K562 (cell line): Measurements from ENCODE around the gene RO60. TPM values are rescaled to one million over a fixed set of nuclear protein-coding genes. Genes with fewer than 3 reads are reported as not detected.

Source experiments
- ATAC-seq: fragments of 200-7000 bp; cut with Tn5 transposase; 3 replicates; pipeline ENCODE4 v1.9.1; 2020; ENCODE audit warnings: moderate library complexity
- BruUV-seq: library from RNA; stranded (reverse); fragments of 400-500 nt; replicated peaks from 2 replicates; lab custom pipeline; 2021; lab: Mats Ljungman, UMichigan
- CTCF ChIA-PET: fragments of 300-600 bp; formaldehyde crosslinking; extraction: SDS; loops from one replicate; lab custom pipeline; 2021; ENCODE audit warnings: low intra/inter-chr PET ratio; lab: Yijun Ruan, JAX
- POLR2A ChIA-PET: fragments of 300-600, 350-650 bp; sonication (Branson Sonifier 250); formaldehyde crosslinking; extraction: SDS; loops from one replicate; lab custom pipeline; 2021; ENCODE audit warnings: antibody characterized with exemption, inconsistent platforms; lab: Yijun Ruan, JAX
- DNase-seq, 4 experiments: peaks; one replicate each; pipeline versions ENCODE4 v3.0.0 to v3.0.0-alpha.2; 2011 to 2018; ENCODE audit warnings: low spot score in 3 of 4, mixed read lengths in 3 of 4; ENCODE audit errors: extremely low read depth in 1 of 4
- FAIRE-seq: peaks from 2 replicates; lab custom pipeline; 2011; peaks lifted over from hg19 to GRCh38; lab: Jason Lieb, UNC
- H2AFZ ChIP-seq: 2 replicates; pipeline ENCODE4 v1.6.0; 2011; ENCODE audit warnings: low read depth, low read length, control low read depth, inconsistent platforms
- H3K27ac ChIP-seq: fragments of 200-600 bp; 3 replicates; pipeline ENCODE4 v1.8.0; 2011; ENCODE audit warnings: low read depth, mild to moderate bottlenecking, control low read depth, inconsistent platforms, low read length, moderate library complexity, mixed read lengths; ENCODE audit errors: extremely low read depth
- H3K27me3 ChIP-seq, 2 experiments: fragments of 300-600 bp in 1 of 2; 2 replicates in 1 of 2; 3 replicates in 1 of 2; pipeline versions ENCODE4 v1.6.0 to v1.8.0; 2011; ENCODE audit warnings: inconsistent platforms in 2 of 2, low read length in 2 of 2, mild to moderate bottlenecking in 1 of 2, mixed read lengths in 1 of 2, moderate library complexity in 1 of 2; ENCODE audit not compliant: control insufficient read depth in 2 of 2, insufficient read depth in 2 of 2
- H3K36me3 ChIP-seq: fragments of 300-600 bp; 3 replicates; pipeline ENCODE4 v1.8.0; 2011; ENCODE audit warnings: mild to moderate bottlenecking, low read length, inconsistent platforms; ENCODE audit not compliant: control insufficient read depth, insufficient read depth
- H3K4me1 ChIP-seq, 2 experiments: fragments of 200-600 bp in 1 of 2; replicated peaks in 1 of 2; 2 replicates in 1 of 2; 3 replicates in 1 of 2; pipeline versions ENCODE4 v1.5.1 to v1.8.0; 2011; ENCODE audit warnings: inconsistent platforms in 2 of 2, low read length in 2 of 2, mild to moderate bottlenecking in 1 of 2, mixed read lengths in 1 of 2, moderate library complexity in 1 of 2; ENCODE audit not compliant: control insufficient read depth in 2 of 2, insufficient read depth in 2 of 2
- H3K4me2 ChIP-seq: 2 replicates; pipeline ENCODE4 v1.6.1; 2011; ENCODE audit warnings: low read length, control low read depth, inconsistent platforms, mixed read lengths; ENCODE audit not compliant: insufficient read depth
- H3K4me3 ChIP-seq: fragments of 200-600 bp; sonication (generic), shearing (Covaris generic); 2 replicates; pipeline ENCODE4 v1.5.1; 2016; ENCODE audit warnings: control low read depth, inconsistent platforms
- H3K79me2 ChIP-seq: fragments of 200-600 bp; 3 replicates; pipeline ENCODE4 v1.8.0; 2011; ENCODE audit warnings: low read length, inconsistent platforms; ENCODE audit not compliant: control insufficient read depth, insufficient read depth
- H3K9ac ChIP-seq, 2 experiments: 2 replicates each; pipeline versions ENCODE4 v1.6.0 to v1.6.1; 2011; ENCODE audit warnings: low read depth in 2 of 2, low read length in 2 of 2, control low read depth in 1 of 2, inconsistent platforms in 1 of 2, mild to moderate bottlenecking in 1 of 2, mixed read lengths in 1 of 2; ENCODE audit not compliant: insufficient read depth in 1 of 2
- H3K9me1 ChIP-seq: one replicate; pipeline ENCODE4 v1.6.0; 2011; ENCODE audit warnings: inconsistent platforms, mild to moderate bottlenecking, low read length, moderate library complexity; ENCODE audit not compliant: control insufficient read depth, insufficient read depth
- H3K9me3 ChIP-seq: replicated peaks from 2 replicates; pipeline ENCODE4 v1.5.1; 2011; ENCODE audit warnings: low read depth, low read length, inconsistent platforms; ENCODE audit not compliant: control insufficient read depth, insufficient read depth
- H4K20me1 ChIP-seq: replicated peaks from 2 replicates; pipeline ENCODE4 v1.6.1; 2011; ENCODE audit warnings: low read length, inconsistent platforms, mixed read lengths; ENCODE audit not compliant: control insufficient read depth, insufficient read depth
- DDX20 ChIP-seq: fragments of 450-650 bp; IDR thresholded peaks from 2 replicates; pipeline ENCODE4 v1.6.1; 2016; ENCODE audit warnings: missing genetic modification characterization, low read depth, mild to moderate bottlenecking, missing compliant biosample characterization, moderate library complexity
- JUN ChIP-seq, 2 experiments: sonication (generic) in 1 of 2; formaldehyde crosslinking in 1 of 2; IDR thresholded peaks; 2 replicates each; pipeline versions ENCODE4 v1.6.1 to v1.8.0; 2012 to 2022; ENCODE audit warnings: borderline replicate concordance in 2 of 2, mild to moderate bottlenecking in 2 of 2, improper control_type of control experiment in 1 of 2, low read depth in 1 of 2, low read length in 1 of 2, missing genetic modification reagents in 1 of 2
- KAT2B ChIP-seq: IDR thresholded peaks from one replicate; pipeline ENCODE4 v1.6.1; 2012; ENCODE audit warnings: low read depth, mild to moderate bottlenecking, control low read depth, inconsistent platforms, low read length, moderate library complexity
- NCOR1 ChIP-seq: fragments of 450-650 bp; IDR thresholded peaks from 2 replicates; pipeline ENCODE4 v1.6.1; 2016; ENCODE audit warnings: mild to moderate bottlenecking, moderate library complexity
- NFIC ChIP-seq: fragments of 450-650 bp; IDR thresholded peaks from 2 replicates; pipeline ENCODE4 v1.6.1; 2017; ENCODE audit warnings: mild to moderate bottlenecking, inconsistent platforms
- OTX1 ChIP-seq: fragments of 450-650 bp; formaldehyde crosslinking; IDR thresholded peaks from 2 replicates; pipeline ENCODE4 v1.4.0; 2022; ENCODE audit warnings: mild to moderate bottlenecking
- PHTF2 ChIP-seq: fragments of 250-450 bp; sonication (Bioruptor Pico); IDR thresholded peaks from 2 replicates; pipeline ENCODE4 v1.5.0; 2021; ENCODE audit warnings: mild to moderate bottlenecking
- RBM22 ChIP-seq: fragments of 200-400 bp; formaldehyde crosslinking; IDR thresholded peaks from 2 replicates; pipeline ENCODE4 v1.6.1; 2018; ENCODE audit warnings: low read length, low read depth; ENCODE audit not compliant: poor library complexity, severe bottlenecking
- SIRT6 ChIP-seq: IDR thresholded peaks from one replicate; pipeline ENCODE4 v1.6.1; 2012; ENCODE audit warnings: low read depth, mild to moderate bottlenecking, control low read depth, inconsistent platforms, low read length, moderate library complexity
- TAF7 ChIP-seq: fragments of 450-650 bp; IDR thresholded peaks from 2 replicates; pipeline ENCODE4 v1.6.1; 2016; ENCODE audit warnings: missing genetic modification characterization, missing compliant biosample characterization
- ZBTB17 ChIP-seq: fragments of 450-650 bp; formaldehyde crosslinking; IDR thresholded peaks from 2 replicates; pipeline ENCODE4 v1.4.0; 2020; ENCODE audit warnings: mild to moderate bottlenecking
- ZNF24 ChIP-seq: fragments of 450-650 bp; IDR thresholded peaks from 2 replicates; pipeline ENCODE4 v1.6.1; 2016
- ZNF583 ChIP-seq: fragments of 250-450 bp; sonication (Bioruptor Pico); IDR thresholded peaks from 2 replicates; pipeline ENCODE4 v1.4.0; 2020
- ZSCAN29 ChIP-seq: fragments of 450-650 bp; IDR thresholded peaks from 2 replicates; pipeline ENCODE4 v1.6.1; 2017
- WGBS: fragments of 100-300 bp; shearing (Covaris generic); methylation state at CpG from one replicate; pipeline ENCODE4 v1.1.6; 2016; ENCODE audit warnings: low coverage, mixed read lengths; ENCODE audit not compliant: insufficient coverage; ENCODE audit errors: missing lambda C conversion rate; 5-methylcytosine and 5-hydroxymethylcytosine counted together
- in situ Hi-C: fragments of 300-500 bp; cut with MboI; formaldehyde crosslinking; loops from 4 replicates; pipeline ENCODE4 v1.15.0; 2018; ENCODE audit warnings: inconsistent platforms, mixed read lengths
- intact Hi-C: fragments of 100-400 bp; cut with micrococcal nuclease; formaldehyde crosslinking; loops from 2 replicates; pipeline ENCODE4 v1.14.2; 2022
- polyA plus RNA-seq, 8 experiments: library from polyadenylated mRNA; depleted of rRNA in 4 of 8; stranded (reverse) in 5 of 8; unstranded in 3 of 8; fragments of >200 nt; fragmentation: Nextera tagmentation in 2 of 8; fragmentation: Illumina TruSeq in 1 of 8; extraction: Ambion mirVana in 2 of 8; extraction: Trizol in 1 of 8; gene quantifications; 2 replicates each; pipeline versions ENCODE4 v1.2.1 to v1.2.3, GENCODE V29; 2011 to 2014; ENCODE audit warnings: inconsistent platforms in 1 of 8, missing spikeins in 1 of 8
- total RNA-seq, 7 experiments: library from RNA; depleted of rRNA in 6 of 7; stranded (reverse); fragments of >200 nt in 6 of 7; fragmentation: Illumina TruSeq in 2 of 7; extraction: Trizol in 2 of 7; gene quantifications; 2 replicates each; pipeline versions ENCODE4 v1.2.1 to v1.2.3, GENCODE V29; 2011 to 2021; ENCODE audit warnings: low replicate concordance in 1 of 7
- TF ChIP-seq, protein P1 (sequence below), 2 experiments: fragments of 450-650 bp; IDR thresholded peaks; 2 replicates each; pipeline ENCODE4 v1.6.1; 2016; ENCODE audit warnings: mild to moderate bottlenecking in 2 of 2, borderline replicate concordance in 1 of 2, low read depth in 1 of 2, moderate library complexity in 1 of 2

The RO60 gene
- total and polyA plus RNA-seq, 9 of the 15 experiments (the other 6 are each of a cell fraction or from before 2014, with no cell fraction given) = 24.9 to 187 (median 101) TPM

DNA sequence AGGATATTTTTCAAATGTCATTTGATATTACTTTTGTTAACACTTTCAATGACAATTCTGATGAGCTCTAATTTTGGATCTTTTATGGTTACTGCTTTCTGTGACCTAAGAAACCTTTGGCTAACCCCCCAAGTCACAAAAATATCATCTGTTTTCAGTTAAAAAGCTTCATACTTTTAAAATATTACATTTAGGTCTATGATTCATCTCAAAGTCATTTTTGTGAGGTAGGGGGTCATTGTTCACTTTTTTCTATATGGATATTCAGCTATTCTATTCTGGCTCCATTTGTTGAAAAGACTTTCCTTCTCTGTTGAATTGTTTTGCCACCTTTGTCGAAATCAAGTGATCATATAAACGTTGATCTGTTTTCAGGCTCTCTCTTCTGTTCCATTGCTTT, 45.0 kb upstream of the RO60 start:
- H3K4me2 ChIP-seq = no peak overlapping the region
- BruUV-seq = no TSS peak
- ChIA-PET POLR2A (interaction anchor here (1.1 to 1.6 kb wide), 2 partner anchors 8 to 24 kb away, joined by 4 to 5 read pairs; no protein-coding TSS in a partner anchor), CTCF (no interaction called here)
- H3K9ac ChIP-seq = no peak overlapping the region
- no peaks in the 10 kb centered on the region for H3K4me1 ChIP-seq
- 85% methylated on average over 2 of the region's 2 CpGs for WGBS
- no peak overlapping the region for H3K27ac ChIP-seq
- H3K79me2 ChIP-seq = no peaks in the 10 kb centered on the region
- H3K4me3 ChIP-seq = no peak overlapping the region
- H3K27me3 ChIP-seq = no peaks in the 10 kb centered on the region
- intact Hi-C loops = no loop called here
- no peaks in the 10 kb centered on the region for H4K20me1 ChIP-seq
- H2AFZ ChIP-seq = no peak overlapping the region
- no peak for ATAC-seq
- no peak for FAIRE-seq
- H3K9me3 ChIP-seq = no peaks in the 10 kb centered on the region
- H3K36me3 ChIP-seq = peaks cover 51% of the 10 kb centered on the region
- DNase-seq = no peak
- H3K9me1 ChIP-seq = no peaks in the 10 kb centered on the region
- in situ Hi-C loops = loop anchor here (10.0 kb wide), 1 partner anchor 200 kb away; no protein-coding TSS in a partner anchor
- no peak for TF ChIP-seq NFIC
- TF ChIP-seq KAT2B = no peak
- TF ChIP-seq OTX1 (CRISPR knock-in tag) = no peak
- no peak for TF ChIP-seq RBM22
- TF ChIP-seq, protein P1, sequence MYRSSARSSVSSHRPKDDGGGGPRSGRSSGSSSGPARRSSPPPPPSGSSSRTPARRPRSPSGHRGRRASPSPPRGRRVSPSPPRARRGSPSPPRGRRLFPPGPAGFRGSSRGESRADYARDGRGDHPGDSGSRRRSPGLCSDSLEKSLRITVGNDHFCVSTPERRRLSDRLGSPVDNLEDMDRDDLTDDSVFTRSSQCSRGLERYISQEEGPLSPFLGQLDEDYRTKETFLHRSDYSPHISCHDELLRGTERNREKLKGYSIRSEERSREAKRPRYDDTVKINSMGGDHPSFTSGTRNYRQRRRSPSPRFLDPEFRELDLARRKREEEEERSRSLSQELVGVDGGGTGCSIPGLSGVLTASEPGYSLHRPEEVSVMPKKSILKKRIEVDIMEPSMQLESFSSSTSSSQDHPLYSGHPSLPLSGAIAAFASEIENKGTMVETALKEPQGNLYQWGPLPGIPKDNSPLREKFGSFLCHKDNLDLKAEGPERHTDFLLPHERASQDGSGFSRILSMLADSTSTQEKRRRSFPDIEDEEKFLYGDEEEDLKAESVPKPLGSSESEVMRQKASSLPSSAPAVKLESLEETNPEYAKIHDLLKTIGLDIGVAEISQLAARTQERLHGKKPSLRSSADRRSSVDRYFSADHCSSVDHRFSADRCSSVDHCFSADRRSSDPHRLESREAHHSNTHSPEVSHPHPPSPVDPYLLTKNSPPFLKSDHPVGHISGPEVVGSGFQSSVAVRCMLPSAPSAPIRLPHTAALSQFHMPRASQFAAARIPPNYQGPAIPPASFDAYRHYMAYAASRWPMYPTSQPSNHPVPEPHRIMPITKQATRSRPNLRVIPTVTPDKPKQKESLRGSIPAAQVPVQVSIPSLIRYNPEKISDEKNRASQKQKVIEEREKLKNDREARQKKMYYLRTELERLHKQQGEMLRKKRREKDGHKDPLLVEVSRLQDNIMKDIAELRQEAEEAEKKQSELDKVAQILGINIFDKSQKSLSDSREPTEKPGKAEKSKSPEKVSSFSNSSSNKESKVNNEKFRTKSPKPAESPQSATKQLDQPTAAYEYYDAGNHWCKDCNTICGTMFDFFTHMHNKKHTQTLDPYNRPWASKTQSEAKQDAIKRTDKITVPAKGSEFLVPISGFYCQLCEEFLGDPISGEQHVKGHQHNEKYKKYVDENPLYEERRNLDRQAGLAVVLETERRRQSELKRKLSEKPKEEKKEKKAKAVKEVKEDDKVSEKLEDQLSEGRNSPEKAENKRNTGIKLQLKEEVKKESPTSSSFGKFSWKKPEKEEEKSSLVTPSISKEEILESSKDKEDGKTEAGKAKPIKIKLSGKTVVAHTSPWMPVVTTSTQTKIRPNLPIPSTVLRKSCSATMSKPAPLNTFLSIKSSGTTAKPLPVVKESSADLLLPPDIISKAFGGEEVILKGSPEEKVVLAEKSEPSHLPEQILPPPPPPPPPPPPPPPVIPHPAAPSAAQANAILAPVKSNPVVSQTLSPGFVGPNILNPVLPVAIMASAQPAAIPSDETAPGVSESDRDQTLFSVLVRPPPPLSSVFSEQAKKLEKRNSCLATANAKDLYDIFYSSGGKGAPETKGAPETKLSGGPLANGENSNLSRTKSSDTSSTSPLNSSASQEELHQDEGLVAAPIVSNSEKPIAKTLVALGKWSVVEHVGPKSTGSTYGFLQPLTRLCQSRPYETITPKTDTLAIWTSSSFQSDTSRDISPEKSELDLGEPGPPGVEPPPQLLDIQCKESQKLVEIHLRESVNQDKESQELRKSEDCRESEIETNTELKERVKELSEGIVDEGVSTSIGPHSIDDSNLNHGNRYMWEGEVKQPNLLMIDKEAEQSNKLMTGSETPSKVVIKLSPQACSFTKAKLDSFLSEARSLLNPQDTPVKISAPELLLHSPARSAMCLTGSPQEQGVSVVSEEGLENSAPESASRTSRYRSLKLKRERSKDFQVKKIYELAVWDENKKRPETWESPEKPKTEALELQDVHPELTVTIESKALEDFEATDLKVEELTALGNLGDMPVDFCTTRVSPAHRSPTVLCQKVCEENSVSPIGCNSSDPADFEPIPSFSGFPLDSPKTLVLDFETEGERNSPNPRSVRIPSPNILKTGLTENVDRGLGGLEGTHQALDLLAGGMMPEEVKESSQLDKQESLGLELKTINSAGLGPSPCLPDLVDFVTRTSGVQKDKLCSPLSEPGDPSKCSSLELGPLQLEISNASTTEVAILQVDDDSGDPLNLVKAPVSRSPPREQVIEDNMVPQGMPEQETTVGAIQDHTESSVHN (IDR thresholded peaks at IDR 0.05; ENCODE audit: borderline replicate concordance in 1 of 2, low read depth in 1 of 2) = no peak
- TF ChIP-seq ZSCAN29 = no peak
- no peak for TF ChIP-seq ZNF583 (CRISPR knock-in tag)
- TF ChIP-seq PHTF2 (CRISPR knock-in tag) = no peak
- TF ChIP-seq NCOR1 = no peak
- no peak for TF ChIP-seq JUN (IDR thresholded peaks at IDR 0.05; ENCODE audit: borderline replicate concordance, low read depth, low read length)
- TF ChIP-seq JUN (CRISPR knock-in tag; IDR thresholded peaks at IDR 0.05; ENCODE audit: borderline replicate concordance) = no peak
- TF ChIP-seq DDX20 = no peak
- no peak for TF ChIP-seq SIRT6
- no peak for TF ChIP-seq ZNF24
- TF ChIP-seq TAF7 (tag) = no peak
- TF ChIP-seq ZBTB17 (CRISPR knock-in tag) = no peak
